B cell (primary cell): Measurements from ENCODE around the gene HOXB1. TPM values are rescaled to one million over a fixed set of nuclear protein-coding genes. Genes with fewer than 3 reads are reported as not detected.

Experiments used
- ATAC-seq: fragments of 200-7000 bp; cut with Tn5 transposase; one replicate; pipeline ENCODE4 v1.10.0; 2021; ENCODE audit warnings: low read depth, mild to moderate bottlenecking, moderate number of reproducible peaks, moderate library complexity
- CTCF ChIA-PET: fragments of 350-600 bp; sonication (Branson Sonifier 250); formaldehyde crosslinking; loops from one replicate; lab custom pipeline; 2021; ENCODE audit warnings: antibody characterized with exemption, inconsistent platforms; lab: Charles Lee
- POLR2A ChIA-PET: fragments of 350-600 bp; sonication (Branson Sonifier 250); formaldehyde crosslinking; loops from one replicate; lab custom pipeline; 2021; ENCODE audit warnings: antibody characterized with exemption; lab: Charles Lee
- DNase-seq: peaks from one replicate; pipeline ENCODE4 v3.0.0; 2013
- H2AFZ ChIP-seq: 2 replicates; pipeline ENCODE4 v1.6.1; 2012; ENCODE audit warnings: mild to moderate bottlenecking, low read depth, low read length; ENCODE audit not compliant: insufficient read depth, poor library complexity, severe bottlenecking
- H3K27ac ChIP-seq, 2 donors: 1 replicate in 1 of 2; 2 replicates in 1 of 2; pipeline ENCODE4 v1.5.1; 2012 to 2013; ENCODE audit warnings: low read length in 2 of 2, mild to moderate bottlenecking in 2 of 2, moderate library complexity in 1 of 2
- H3K27me3 ChIP-seq, 4 experiments: fragments of 200-600 bp in 1 of 4; sonication (generic) in 1 of 4; replicated peaks in 1 of 4; 1 replicate in 2 of 4; 2 replicates in 2 of 4; pipeline versions ENCODE4 v1.6.1 to v1.7.0; 2013 to 2016; ENCODE audit warnings: low read length in 3 of 4, mild to moderate bottlenecking in 2 of 4, mixed read lengths in 1 of 4, moderate library complexity in 1 of 4; ENCODE audit not compliant: insufficient read depth in 4 of 4, control insufficient read depth in 3 of 4; ENCODE audit errors: control extremely low read depth in 1 of 4
- H3K36me3 ChIP-seq, 2 experiments: replicated peaks in 1 of 2; 1 replicate in 1 of 2; 2 replicates in 1 of 2; pipeline versions ENCODE4 v1.6.1 to v1.7.1; 2013; ENCODE audit warnings: low read length in 1 of 2; ENCODE audit not compliant: insufficient read depth in 2 of 2, control insufficient read depth in 1 of 2; ENCODE audit errors: control extremely low read depth in 1 of 2, extremely low read depth in 1 of 2
- H3K4me1 ChIP-seq, 2 donors: fragments of 200-600 bp in 1 of 2; sonication (generic) in 1 of 2; 1 replicate in 1 of 2; 2 replicates in 1 of 2; pipeline versions ENCODE4 v1.5.1 to v1.6.1; 2013 to 2017; ENCODE audit warnings: low read length in 2 of 2; ENCODE audit not compliant: control insufficient read depth in 2 of 2, insufficient read depth in 2 of 2
- H3K4me2 ChIP-seq: replicated peaks from 2 replicates; pipeline ENCODE3; 2012; ENCODE audit warnings: mild to moderate bottlenecking, low read depth, low read length; ENCODE audit not compliant: poor library complexity, severe bottlenecking
- H3K4me3 ChIP-seq, 5 experiments: fragments of 200-600 bp in 1 of 5; sonication (generic) in 1 of 5; 1 replicate in 3 of 5; 2 replicates in 2 of 5; pipeline versions ENCODE4 v1.5.1 to v1.7.0; 2011 to 2016; ENCODE audit warnings: low read length in 4 of 5, mild to moderate bottlenecking in 4 of 5, low read depth in 2 of 5, control low read depth in 1 of 5, moderate library complexity in 1 of 5; ENCODE audit not compliant: insufficient read depth in 1 of 5; ENCODE audit errors: control extremely low read depth in 1 of 5, extremely low read depth in 1 of 5
- H3K79me2 ChIP-seq: fragments of 200-600 bp; sonication (generic); one replicate; pipeline ENCODE4 v1.6.0; 2016; ENCODE audit warnings: low read length; ENCODE audit not compliant: control insufficient read depth, insufficient read depth
- H3K9ac ChIP-seq: fragments of 200-600 bp; sonication (generic); 2 replicates; pipeline ENCODE4 v1.6.1; 2017; ENCODE audit warnings: mild to moderate bottlenecking, low read length, moderate library complexity
- H3K9me3 ChIP-seq, 3 donors: one replicate each; pipeline versions ENCODE4 v1.6.1 to v1.7.1; 2013; ENCODE audit warnings: low read length in 2 of 3; ENCODE audit not compliant: control insufficient read depth in 2 of 3, insufficient read depth in 1 of 3; ENCODE audit errors: control extremely low read depth in 1 of 3
- H4K20me1 ChIP-seq: 2 replicates; pipeline ENCODE4 v1.6.0; 2012; ENCODE audit warnings: mild to moderate bottlenecking, low read length; ENCODE audit not compliant: insufficient read depth, control insufficient read depth, poor library complexity, severe bottlenecking
- H3K27ac Mint-ChIP-seq: one replicate; pipeline ENCODE4 v1.8.0; 2021; ENCODE audit warnings: mixed read lengths
- H3K27me3 Mint-ChIP-seq: one replicate; pipeline ENCODE4 v1.8.0; 2021; ENCODE audit warnings: mixed read lengths
- H3K4me1 Mint-ChIP-seq: one replicate; pipeline ENCODE4 v1.8.0; 2021; ENCODE audit warnings: mixed read lengths
- H3K4me3 Mint-ChIP-seq: one replicate; pipeline ENCODE4 v1.8.0; 2021; ENCODE audit warnings: mixed read lengths
- H3K9me3 Mint-ChIP-seq: one replicate; pipeline ENCODE4 v1.8.0; 2022; ENCODE audit warnings: mixed read lengths; ENCODE audit not compliant: insufficient read depth
- EZH2 ChIP-seq: IDR thresholded peaks from 2 replicates; pipeline ENCODE4 v1.6.1; 2012; ENCODE audit warnings: borderline replicate concordance, low read depth, mild to moderate bottlenecking, moderate library complexity, low read length; ENCODE audit not compliant: insufficient read depth, poor library complexity, severe bottlenecking
- WGBS: methylation state at CpG from one replicate; pipeline ENCODE4 v1.1.5; 2013; ENCODE audit warnings: missing lambda C conversion rate; ENCODE audit not compliant: insufficient coverage; 5-methylcytosine and 5-hydroxymethylcytosine counted together
- intact Hi-C: fragments of 100-400 bp; cut with micrococcal nuclease; formaldehyde crosslinking; loops from one replicate; pipeline ENCODE4 v1.10.0; 2022
- polyA plus RNA-seq: library from polyadenylated mRNA; depleted of rRNA; stranded (reverse); fragments of >200 nt; gene quantifications from 2 replicates; pipeline ENCODE4 v1.2.3, GENCODE V29; 2012
- total RNA-seq, 2 donors: library from RNA; stranded (reverse); fragments of 120-200 nt in 1 of 2; gene quantifications; 1 replicate in 1 of 2; 2 replicates in 1 of 2; pipeline versions ENCODE4 v1.2.3 to v1.2.4, GENCODE V29; 2013 to 2022
- TF ChIP-seq, protein P1 (sequence below): fragments of 200-600 bp; IDR thresholded peaks from one replicate; pipeline ENCODE4 v1.8.0; 2022; ENCODE audit warnings: antibody characterized with exemption, mild to moderate bottlenecking

HOXB1 gene
- total and polyA plus RNA-seq, 2 donors (not counting 1 experiment from before 2014, with no cell fraction given), result not detected

DNA sequence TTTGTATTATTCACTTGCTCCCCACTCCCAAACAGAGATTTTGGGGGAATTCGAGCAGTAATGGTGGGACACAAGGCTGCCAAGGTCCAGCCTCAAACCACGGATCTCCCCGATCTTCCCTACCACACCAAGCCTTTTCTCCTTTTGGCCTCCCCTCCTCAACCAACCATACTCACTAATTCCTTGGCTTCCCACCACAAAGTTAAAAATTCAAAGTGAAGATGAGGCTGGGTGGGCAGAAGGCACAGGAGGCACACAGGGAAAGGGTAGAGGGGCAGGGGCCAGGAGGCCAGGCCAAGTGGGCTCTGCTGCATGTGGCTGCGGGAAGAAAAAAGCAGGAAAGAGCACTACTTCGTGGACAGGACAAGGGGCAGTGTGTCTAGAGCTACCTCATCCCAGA, 32.1 kb upstream of the HOXB1 start:
- WGBS, result 97% methylated on average over 3 of the region's 5 CpGs
- Mint-ChIP-seq H3K27me3 (peaks cover 19% of the 10 kb centered on the region), H3K4me1 (peaks cover 3% of the 10 kb centered on the region), H3K4me3 (no peak overlapping the region), H3K9me3 (no peaks in the 10 kb centered on the region), H3K27ac (no peak overlapping the region)
- no peak overlapping the region for H3K9ac ChIP-seq
- H3K79me2 ChIP-seq, result no peaks in the 10 kb centered on the region
- ATAC-seq (no peak), DNase-seq (no peak)
- no peak overlapping the region for H3K4me2 ChIP-seq
- ChIA-PET POLR2A (no interaction called here), CTCF (interaction anchor here (0.6 kb wide), 2 partner anchors 78 to 1938 kb away, joined by 3 to 7 read pairs; no protein-coding TSS in a partner anchor)
- no peak overlapping the region for H2AFZ ChIP-seq
- no peaks in the 10 kb centered on the region for H3K36me3 ChIP-seq
- H4K20me1 ChIP-seq, result no peaks in the 10 kb centered on the region
- peaks cover 0 to 47% (median 11%) of the 10 kb centered on the region in 4 experiments for H3K27me3 ChIP-seq
- H3K9me3 ChIP-seq, result peaks cover 0 to 3% (median 0%) of the 10 kb centered on the region in 3 donors
- no peak overlapping the region for H3K4me3 ChIP-seq
- H3K27ac ChIP-seq, result no peak overlapping the region
- H3K4me1 ChIP-seq, result no peaks in the 10 kb centered on the region
- no peak for TF ChIP-seq EZH2
- TF ChIP-seq, protein P1, sequence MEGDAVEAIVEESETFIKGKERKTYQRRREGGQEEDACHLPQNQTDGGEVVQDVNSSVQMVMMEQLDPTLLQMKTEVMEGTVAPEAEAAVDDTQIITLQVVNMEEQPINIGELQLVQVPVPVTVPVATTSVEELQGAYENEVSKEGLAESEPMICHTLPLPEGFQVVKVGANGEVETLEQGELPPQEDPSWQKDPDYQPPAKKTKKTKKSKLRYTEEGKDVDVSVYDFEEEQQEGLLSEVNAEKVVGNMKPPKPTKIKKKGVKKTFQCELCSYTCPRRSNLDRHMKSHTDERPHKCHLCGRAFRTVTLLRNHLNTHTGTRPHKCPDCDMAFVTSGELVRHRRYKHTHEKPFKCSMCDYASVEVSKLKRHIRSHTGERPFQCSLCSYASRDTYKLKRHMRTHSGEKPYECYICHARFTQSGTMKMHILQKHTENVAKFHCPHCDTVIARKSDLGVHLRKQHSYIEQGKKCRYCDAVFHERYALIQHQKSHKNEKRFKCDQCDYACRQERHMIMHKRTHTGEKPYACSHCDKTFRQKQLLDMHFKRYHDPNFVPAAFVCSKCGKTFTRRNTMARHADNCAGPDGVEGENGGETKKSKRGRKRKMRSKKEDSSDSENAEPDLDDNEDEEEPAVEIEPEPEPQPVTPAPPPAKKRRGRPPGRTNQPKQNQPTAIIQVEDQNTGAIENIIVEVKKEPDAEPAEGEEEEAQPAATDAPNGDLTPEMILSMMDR, result no peak
- intact Hi-C loops, result no loop called here

DNA sequence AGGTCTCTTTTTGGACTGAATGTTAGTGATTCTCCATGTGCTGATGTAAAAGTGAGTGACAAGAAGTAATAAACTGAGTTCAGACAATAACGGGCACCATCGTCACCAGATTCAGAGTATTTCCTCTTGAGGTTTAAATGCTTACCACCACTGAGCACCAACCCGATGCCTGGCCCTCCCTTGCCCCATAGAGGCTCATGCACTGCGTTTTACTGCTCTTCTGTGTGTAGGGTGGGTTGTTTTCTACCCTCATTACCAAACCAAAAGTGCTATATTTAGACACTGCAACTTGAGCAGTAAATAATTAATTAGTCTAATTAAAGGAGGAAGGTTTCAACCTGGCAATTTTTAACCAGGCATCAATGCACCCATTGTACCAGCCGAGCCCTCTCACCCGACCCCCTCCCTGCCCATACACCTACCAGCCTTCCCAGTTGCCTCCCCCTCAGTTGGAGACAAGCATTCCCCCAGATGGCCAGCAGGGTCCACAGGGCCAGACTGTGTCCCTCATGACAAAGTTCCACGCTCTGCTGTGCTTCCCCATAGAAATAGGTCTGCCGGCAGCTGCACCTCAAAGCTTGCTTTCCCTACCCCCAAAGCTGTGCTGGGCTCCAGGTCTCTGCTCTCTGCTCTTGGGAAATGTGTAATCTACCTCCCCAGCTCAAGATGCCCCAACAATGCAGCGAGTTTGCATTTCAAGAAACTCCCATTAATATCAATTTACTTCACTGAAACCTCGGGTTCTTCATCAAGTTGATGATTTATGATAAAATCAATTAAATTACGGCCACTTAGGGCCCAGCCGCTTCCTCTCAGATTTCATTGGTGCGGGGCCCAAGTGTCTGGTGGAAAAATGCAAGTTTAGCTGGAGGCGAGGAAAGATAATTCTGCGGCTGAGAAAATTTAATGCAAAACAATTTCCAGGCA, 31.3 kb upstream of the HOXB1 start:
- DNase-seq (no peak), ATAC-seq (no peak)
- ChIA-PET CTCF (interaction anchor here (0.6 kb wide), 1 partner anchor 1939 kb away, joined by 7 read pairs; no protein-coding TSS in a partner anchor), POLR2A (no interaction called here)
- no peak for TF ChIP-seq EZH2
- TF ChIP-seq, protein P1, result no peak
- H3K9me3 ChIP-seq, result peaks cover 0 to 3% (median 0%) of the 10 kb centered on the region in 3 donors
- no peaks in the 10 kb centered on the region for H4K20me1 ChIP-seq
- no peak overlapping the region for H3K4me2 ChIP-seq
- H3K79me2 ChIP-seq, result no peaks in the 10 kb centered on the region
- peaks cover 0 to 43% (median 8%) of the 10 kb centered on the region in 4 experiments for H3K27me3 ChIP-seq
- intact Hi-C loops, result no loop called here
- no peak overlapping the region for H3K27ac Mint-ChIP-seq
- H3K4me1 Mint-ChIP-seq, result peaks cover 3% of the 10 kb centered on the region
- no peak overlapping the region for H3K4me3 Mint-ChIP-seq
- H2AFZ ChIP-seq, result no peak overlapping the region
- H3K27me3 Mint-ChIP-seq, result peaks cover 21% of the 10 kb centered on the region
- H3K9ac ChIP-seq, result no peak overlapping the region
- no peak overlapping the region for H3K27ac ChIP-seq
- no peak overlapping the region for H3K4me3 ChIP-seq
- WGBS, result 81% methylated on average over 8 of the region's 15 CpGs
- H3K4me1 ChIP-seq, result no peaks in the 10 kb centered on the region
- H3K36me3 ChIP-seq, result no peaks in the 10 kb centered on the region
- no peaks in the 10 kb centered on the region for H3K9me3 Mint-ChIP-seq
